K562 (cell line): Measurements from ENCODE around the gene CNOT4. TPM values are rescaled to one million over a fixed set of nuclear protein-coding genes. Genes with fewer than 3 reads are reported as not detected.
A peak's percentile ranks its signal among the peaks of the same experiment; 100 is the strongest.

Experiments
- ATAC-seq: fragments of 200-7000 bp; cut with Tn5 transposase; 3 replicates; pipeline ENCODE4 v1.9.1; 2020; ENCODE audit warnings: moderate library complexity
- BruUV-seq: library from RNA; stranded (reverse); fragments of 400-500 nt; replicated peaks from 2 replicates; lab custom pipeline; 2021; lab: Mats Ljungman, UMichigan
- CTCF ChIA-PET: fragments of 300-600 bp; formaldehyde crosslinking; extraction: SDS; loops from one replicate; lab custom pipeline; 2021; ENCODE audit warnings: low intra/inter-chr PET ratio; lab: Yijun Ruan, JAX
- POLR2A ChIA-PET: fragments of 300-600, 350-650 bp; sonication (Branson Sonifier 250); formaldehyde crosslinking; extraction: SDS; loops from one replicate; lab custom pipeline; 2021; ENCODE audit warnings: antibody characterized with exemption, inconsistent platforms; lab: Yijun Ruan, JAX
- DNase-seq, 4 experiments: peaks; one replicate each; pipeline versions ENCODE4 v3.0.0 to v3.0.0-alpha.2; 2011 to 2018; ENCODE audit warnings: low spot score in 3 of 4, mixed read lengths in 3 of 4; ENCODE audit errors: extremely low read depth in 1 of 4
- FAIRE-seq: peaks from 2 replicates; lab custom pipeline; 2011; peaks lifted over from hg19 to GRCh38; lab: Jason Lieb, UNC
- H2AFZ ChIP-seq: 2 replicates; pipeline ENCODE4 v1.6.0; 2011; ENCODE audit warnings: low read depth, low read length, control low read depth, inconsistent platforms
- H3K27ac ChIP-seq: fragments of 200-600 bp; 3 replicates; pipeline ENCODE4 v1.8.0; 2011; ENCODE audit warnings: low read depth, mild to moderate bottlenecking, control low read depth, inconsistent platforms, low read length, moderate library complexity, mixed read lengths; ENCODE audit errors: extremely low read depth
- H3K27me3 ChIP-seq, 2 experiments: fragments of 300-600 bp in 1 of 2; 2 replicates in 1 of 2; 3 replicates in 1 of 2; pipeline versions ENCODE4 v1.6.0 to v1.8.0; 2011; ENCODE audit warnings: inconsistent platforms in 2 of 2, low read length in 2 of 2, mild to moderate bottlenecking in 1 of 2, mixed read lengths in 1 of 2, moderate library complexity in 1 of 2; ENCODE audit not compliant: control insufficient read depth in 2 of 2, insufficient read depth in 2 of 2
- H3K36me3 ChIP-seq: fragments of 300-600 bp; 3 replicates; pipeline ENCODE4 v1.8.0; 2011; ENCODE audit warnings: mild to moderate bottlenecking, low read length, inconsistent platforms; ENCODE audit not compliant: control insufficient read depth, insufficient read depth
- H3K4me1 ChIP-seq, 2 experiments: fragments of 200-600 bp in 1 of 2; replicated peaks in 1 of 2; 2 replicates in 1 of 2; 3 replicates in 1 of 2; pipeline versions ENCODE4 v1.5.1 to v1.8.0; 2011; ENCODE audit warnings: inconsistent platforms in 2 of 2, low read length in 2 of 2, mild to moderate bottlenecking in 1 of 2, mixed read lengths in 1 of 2, moderate library complexity in 1 of 2; ENCODE audit not compliant: control insufficient read depth in 2 of 2, insufficient read depth in 2 of 2
- H3K4me2 ChIP-seq: 2 replicates; pipeline ENCODE4 v1.6.1; 2011; ENCODE audit warnings: low read length, control low read depth, inconsistent platforms, mixed read lengths; ENCODE audit not compliant: insufficient read depth
- H3K4me3 ChIP-seq: fragments of 200-600 bp; sonication (generic), shearing (Covaris generic); 2 replicates; pipeline ENCODE4 v1.5.1; 2016; ENCODE audit warnings: control low read depth, inconsistent platforms
- H3K79me2 ChIP-seq: fragments of 200-600 bp; 3 replicates; pipeline ENCODE4 v1.8.0; 2011; ENCODE audit warnings: low read length, inconsistent platforms; ENCODE audit not compliant: control insufficient read depth, insufficient read depth
- H3K9ac ChIP-seq, 2 experiments: 2 replicates each; pipeline versions ENCODE4 v1.6.0 to v1.6.1; 2011; ENCODE audit warnings: low read depth in 2 of 2, low read length in 2 of 2, control low read depth in 1 of 2, inconsistent platforms in 1 of 2, mild to moderate bottlenecking in 1 of 2, mixed read lengths in 1 of 2; ENCODE audit not compliant: insufficient read depth in 1 of 2
- H3K9me1 ChIP-seq: one replicate; pipeline ENCODE4 v1.6.0; 2011; ENCODE audit warnings: inconsistent platforms, mild to moderate bottlenecking, low read length, moderate library complexity; ENCODE audit not compliant: control insufficient read depth, insufficient read depth
- H3K9me3 ChIP-seq: replicated peaks from 2 replicates; pipeline ENCODE4 v1.5.1; 2011; ENCODE audit warnings: low read depth, low read length, inconsistent platforms; ENCODE audit not compliant: control insufficient read depth, insufficient read depth
- H4K20me1 ChIP-seq: replicated peaks from 2 replicates; pipeline ENCODE4 v1.6.1; 2011; ENCODE audit warnings: low read length, inconsistent platforms, mixed read lengths; ENCODE audit not compliant: control insufficient read depth, insufficient read depth
- RCOR1 ChIP-seq, 2 experiments: IDR thresholded peaks; 2 replicates each; pipeline ENCODE4 v1.6.1; 2012; ENCODE audit warnings: low read depth in 2 of 2, low read length in 2 of 2, borderline replicate concordance in 1 of 2, improper control_type of control experiment in 1 of 2
- SOX6 ChIP-seq: fragments of 450-650 bp; IDR thresholded peaks from 2 replicates; pipeline ENCODE4 v1.6.1; 2014; ENCODE audit warnings: mild to moderate bottlenecking
- ZNF121 ChIP-seq: sonication (generic); formaldehyde crosslinking; conservative IDR thresholded peaks from 2 replicates; pipeline ENCODE4 v1.8.0; 2022; ENCODE audit warnings: missing genetic modification reagents
- WGBS: fragments of 100-300 bp; shearing (Covaris generic); methylation state at CpG from one replicate; pipeline ENCODE4 v1.1.6; 2016; ENCODE audit warnings: low coverage, mixed read lengths; ENCODE audit not compliant: insufficient coverage; ENCODE audit errors: missing lambda C conversion rate; 5-methylcytosine and 5-hydroxymethylcytosine counted together
- in situ Hi-C: fragments of 300-500 bp; cut with MboI; formaldehyde crosslinking; loops from 4 replicates; pipeline ENCODE4 v1.15.0; 2018; ENCODE audit warnings: inconsistent platforms, mixed read lengths
- intact Hi-C: fragments of 100-400 bp; cut with micrococcal nuclease; formaldehyde crosslinking; loops from 2 replicates; pipeline ENCODE4 v1.14.2; 2022
- polyA plus RNA-seq, 8 experiments: library from polyadenylated mRNA; depleted of rRNA in 4 of 8; stranded (reverse) in 5 of 8; unstranded in 3 of 8; fragments of >200 nt; fragmentation: Nextera tagmentation in 2 of 8; fragmentation: Illumina TruSeq in 1 of 8; extraction: Ambion mirVana in 2 of 8; extraction: Trizol in 1 of 8; gene quantifications; 2 replicates each; pipeline versions ENCODE4 v1.2.1 to v1.2.3, GENCODE V29; 2011 to 2014; ENCODE audit warnings: inconsistent platforms in 1 of 8, missing spikeins in 1 of 8
- total RNA-seq, 7 experiments: library from RNA; depleted of rRNA in 6 of 7; stranded (reverse); fragments of >200 nt in 6 of 7; fragmentation: Illumina TruSeq in 2 of 7; extraction: Trizol in 2 of 7; gene quantifications; 2 replicates each; pipeline versions ENCODE4 v1.2.1 to v1.2.3, GENCODE V29; 2011 to 2021; ENCODE audit warnings: low replicate concordance in 1 of 7
- TF ChIP-seq, protein P1 (sequence below): fragments of 450-650 bp; IDR thresholded peaks from 2 replicates; pipeline ENCODE4 v1.6.1; 2016; ENCODE audit warnings: antibody characterized with exemption

CNOT4 gene
- total and polyA plus RNA-seq, 9 of the 15 experiments (the other 6 are each of a cell fraction or from before 2014, with no cell fraction given): 8.6 to 24.1 (median 15.4) TPM

DNA sequence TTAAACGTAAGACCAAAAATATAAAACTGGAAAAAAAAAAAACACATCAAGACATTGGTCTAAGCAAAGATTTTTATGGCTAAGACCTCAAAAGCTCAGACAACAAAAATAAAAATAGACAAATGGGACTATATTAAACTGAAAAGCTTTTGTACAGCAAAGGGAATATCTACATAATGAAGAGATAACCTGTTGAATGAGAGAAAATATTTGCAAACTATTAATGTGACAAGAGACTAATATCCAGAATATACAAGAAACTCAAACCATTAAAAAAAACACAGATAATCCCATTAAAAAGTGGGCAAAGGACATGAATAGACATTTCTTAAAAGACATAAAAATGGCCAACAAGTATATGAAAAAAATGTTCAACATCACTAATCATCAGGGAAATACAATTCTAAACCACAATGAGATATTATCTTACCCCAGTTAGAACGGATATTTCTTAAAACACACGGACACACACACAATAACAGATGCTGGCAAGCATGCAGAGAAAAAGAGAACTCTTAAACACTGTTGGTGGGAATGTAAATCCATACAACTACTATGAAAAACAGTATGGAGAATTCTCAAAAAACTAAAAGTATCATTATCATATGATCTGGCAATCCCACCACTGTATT is 28.8 kb downstream of the CNOT4 start:
- H4K20me1 ChIP-seq: no peaks in the 10 kb centered on the region
- CTCF ChIA-PET: no interaction called here
- WGBS: 34% methylated on average over 3 of the region's 3 CpGs
- H3K79me2 ChIP-seq: peaks cover 73% of the 10 kb centered on the region
- no peak overlapping the region for H3K9ac ChIP-seq
- H3K4me3 ChIP-seq: no peak overlapping the region
- H2AFZ ChIP-seq: no peak overlapping the region
- H3K4me2 ChIP-seq: no peak overlapping the region
- intact Hi-C loops: no loop called here
- no peaks in the 10 kb centered on the region for H3K27me3 ChIP-seq
- H3K9me3 ChIP-seq: no peaks in the 10 kb centered on the region
- POLR2A ChIA-PET: interaction anchor here (1.4 kb wide), 1 partner anchor 11 kb away, joined by 3 read pairs; no protein-coding TSS in a partner anchor
- FAIRE-seq: no peak
- no peak for ATAC-seq
- H3K4me1 ChIP-seq: no peaks in the 10 kb centered on the region; a peak in 1 of 5 replicates
- H3K9me1 ChIP-seq: no peaks in the 10 kb centered on the region
- in situ Hi-C loops: no loop called here
- DNase-seq: no peak
- no peaks in the 10 kb centered on the region for H3K36me3 ChIP-seq
- BruUV-seq: no TSS peak
- TF ChIP-seq SOX6 (0 out of 2 replicates have a peak, but pooled peaks have one; percentile 21), RCOR1 (IDR thresholded peaks at IDR 0.05; ENCODE audit: borderline replicate concordance in 1 of 2, low read depth in 2 of 2, low read length in 2 of 2) (no peak)
- no peak overlapping the region for H3K27ac ChIP-seq

DNA sequence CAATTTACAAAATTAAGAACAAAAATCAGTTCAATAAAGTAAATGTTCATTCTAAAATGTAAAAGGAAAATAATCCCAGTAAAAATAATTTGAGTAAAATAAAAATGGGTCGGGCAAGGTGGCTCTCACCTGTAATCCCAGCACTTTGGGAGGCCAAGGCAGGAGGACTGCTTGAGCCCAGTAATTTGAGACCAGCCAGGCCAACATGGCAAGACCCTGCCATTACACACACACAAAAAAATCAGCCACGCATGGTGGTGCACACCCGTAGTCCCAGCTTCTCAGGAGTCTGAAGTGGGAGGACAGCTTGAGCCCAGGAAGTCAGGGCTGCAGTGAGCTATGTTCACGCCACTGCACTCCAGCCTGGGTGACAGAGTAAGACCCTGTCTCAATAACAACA is 34.4 kb downstream of the CNOT4 start:
- H3K27me3 ChIP-seq: no peaks in the 10 kb centered on the region
- H3K27ac ChIP-seq: no peak overlapping the region
- 92% methylated on average over 4 of the region's 4 CpGs for WGBS
- no peak overlapping the region for H2AFZ ChIP-seq
- ATAC-seq: peak; percentile 50
- H3K9me3 ChIP-seq: no peaks in the 10 kb centered on the region
- intact Hi-C loops (no loop called here), in situ Hi-C loops (no loop called here)
- no peak overlapping the region for H3K4me2 ChIP-seq
- no peak overlapping the region for H3K4me3 ChIP-seq
- no peak for DNase-seq
- no TSS peak for BruUV-seq
- POLR2A ChIA-PET: interaction anchor here (1.7 kb wide), 1 partner anchor 10 kb away, joined by 6 read pairs; no protein-coding TSS in a partner anchor
- no peak overlapping the region for H3K9ac ChIP-seq
- CTCF ChIA-PET: no interaction called here
- TF ChIP-seq ZNF121 (CRISPR knock-in tag): peak; percentile 80
- TF ChIP-seq, protein P1, sequence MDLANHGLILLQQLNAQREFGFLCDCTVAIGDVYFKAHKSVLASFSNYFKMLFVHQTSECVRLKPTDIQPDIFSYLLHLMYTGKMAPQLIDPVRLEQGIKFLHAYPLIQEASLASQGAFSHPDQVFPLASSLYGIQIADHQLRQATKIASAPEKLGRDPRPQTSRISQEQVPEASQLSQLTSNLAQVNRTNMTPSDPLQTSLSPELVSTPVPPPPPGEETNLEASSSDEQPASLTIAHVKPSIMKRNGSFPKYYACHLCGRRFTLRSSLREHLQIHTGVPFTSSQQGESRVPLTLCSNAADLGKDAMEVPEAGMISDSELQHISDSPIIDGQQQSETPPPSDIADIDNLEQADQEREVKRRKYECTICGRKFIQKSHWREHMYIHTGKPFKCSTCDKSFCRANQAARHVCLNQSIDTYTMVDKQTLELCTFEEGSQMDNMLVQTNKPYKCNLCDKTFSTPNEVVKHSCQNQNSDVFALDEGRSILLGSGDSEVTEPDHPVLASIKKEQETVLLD: no peak
- H3K79me2 ChIP-seq: peaks cover 55% of the 10 kb centered on the region
- H3K4me1 ChIP-seq: peaks cover 2 to 3% of the 10 kb centered on the region in 2 experiments; a peak in 3 of 5 replicates
- H3K36me3 ChIP-seq: no peaks in the 10 kb centered on the region
- FAIRE-seq: no peak
- no peaks in the 10 kb centered on the region for H3K9me1 ChIP-seq
- H4K20me1 ChIP-seq: no peaks in the 10 kb centered on the region
